K562 (cell line): ENCODE results near the gene SFXN2. TPM values are rescaled to one million over a fixed set of nuclear protein-coding genes. Genes with fewer than 3 reads are reported as not detected.

Experiments
- BCL6 ChIP-seq: fragments of 250-450 bp; sonication (Bioruptor Pico); IDR thresholded peaks from 2 replicates; pipeline ENCODE4 v1.4.0; 2020
- C11orf30 ChIP-seq: fragments of 450-650 bp; IDR thresholded peaks from 2 replicates; pipeline ENCODE4 v1.6.1; 2016; ENCODE audit warnings: low read depth, mild to moderate bottlenecking
- FOXK2 ChIP-seq, 2 experiments: fragments of 450-650 bp; IDR thresholded peaks in 1 of 2; conservative IDR thresholded peaks in 1 of 2; 2 replicates each; pipeline ENCODE4 v1.6.1; 2016; ENCODE audit warnings: low read depth in 2 of 2, mild to moderate bottlenecking in 1 of 2
- FOXP1 ChIP-seq: sonication (generic); formaldehyde crosslinking; IDR thresholded peaks from 2 replicates; pipeline ENCODE4 v1.8.0; 2022; ENCODE audit warnings: mild to moderate bottlenecking, missing genetic modification reagents
- GABPA ChIP-seq: fragments of 200-800 bp; sonication (Bioruptor generic); conservative IDR thresholded peaks from 2 replicates; pipeline ENCODE4 v1.6.1; 2016; ENCODE audit warnings: low read depth, missing genetic modification characterization, missing compliant biosample characterization
- HDAC1 ChIP-seq, 2 experiments: fragments of 450-650 bp; IDR thresholded peaks; 2 replicates each; pipeline ENCODE4 v1.6.1; 2016 to 2017; ENCODE audit warnings: inconsistent platforms in 1 of 2, mild to moderate bottlenecking in 1 of 2, moderate library complexity in 1 of 2
- HDAC3 ChIP-seq: fragments of 450-650 bp; IDR thresholded peaks from 2 replicates; pipeline ENCODE4 v1.6.1; 2018; ENCODE audit warnings: borderline replicate concordance, mild to moderate bottlenecking, moderate library complexity; ENCODE audit not compliant: partially characterized antibody
- HDGF ChIP-seq: fragments of 450-650 bp; IDR thresholded peaks from 2 replicates; pipeline ENCODE4 v1.6.1; 2016
- SMARCA4 ChIP-seq: fragments of 450-650 bp; IDR thresholded peaks from 2 replicates; pipeline ENCODE4 v1.6.1; 2016
- STAT5A ChIP-seq: IDR thresholded peaks from 2 replicates; pipeline ENCODE4 v1.6.1; 2012; ENCODE audit warnings: low read length, inconsistent platforms, borderline replicate concordance
- XRCC3 ChIP-seq: fragments of 450-650 bp; IDR thresholded peaks from 2 replicates; pipeline ENCODE4 v1.6.1; 2017; ENCODE audit warnings: mild to moderate bottlenecking, moderate library complexity
- ZNF133 ChIP-seq: fragments of 250-450 bp; sonication (Bioruptor Pico); IDR thresholded peaks from 2 replicates; pipeline ENCODE4 v1.4.0; 2020; ENCODE audit warnings: mild to moderate bottlenecking
- ZNF23 ChIP-seq: fragments of 250-450 bp; sonication (Bioruptor Pico); IDR thresholded peaks from 2 replicates; pipeline ENCODE4 v1.4.0; 2020; ENCODE audit warnings: mild to moderate bottlenecking
- ZNF324 ChIP-seq: fragments of 250-450 bp; sonication (Bioruptor Pico); IDR thresholded peaks from 2 replicates; pipeline ENCODE4 v1.4.0; 2020; ENCODE audit warnings: mild to moderate bottlenecking
- ZNF436 ChIP-seq: fragments of 250-450, 450-650 bp; sonication (Bioruptor Pico); formaldehyde crosslinking; IDR thresholded peaks from 2 replicates; pipeline ENCODE4 v1.7.0; 2020; ENCODE audit warnings: mild to moderate bottlenecking
- ZNF584 ChIP-seq: fragments of 200-800 bp; sonication (Bioruptor generic); IDR thresholded peaks from 2 replicates; pipeline ENCODE4 v1.6.1; 2016; ENCODE audit warnings: low read depth, mild to moderate bottlenecking, missing genetic modification characterization, missing compliant biosample characterization
- polyA plus RNA-seq, 8 experiments: library from polyadenylated mRNA; depleted of rRNA in 4 of 8; stranded (reverse) in 5 of 8; unstranded in 3 of 8; fragments of >200 nt; fragmentation: Nextera tagmentation in 2 of 8; fragmentation: Illumina TruSeq in 1 of 8; extraction: Ambion mirVana in 2 of 8; extraction: Trizol in 1 of 8; gene quantifications; 2 replicates each; pipeline versions ENCODE4 v1.2.1 to v1.2.3, GENCODE V29; 2011 to 2014; ENCODE audit warnings: inconsistent platforms in 1 of 8, missing spikeins in 1 of 8
- total RNA-seq, 7 experiments: library from RNA; depleted of rRNA in 6 of 7; stranded (reverse); fragments of >200 nt in 6 of 7; fragmentation: Illumina TruSeq in 2 of 7; extraction: Trizol in 2 of 7; gene quantifications; 2 replicates each; pipeline versions ENCODE4 v1.2.1 to v1.2.3, GENCODE V29; 2011 to 2021; ENCODE audit warnings: low replicate concordance in 1 of 7
- TF ChIP-seq, protein P1 (sequence below): fragments of 450-650 bp; conservative IDR thresholded peaks from 2 replicates; pipeline ENCODE4 v1.6.1; 2016; ENCODE audit warnings: missing genetic modification characterization, low read depth, mild to moderate bottlenecking, missing compliant biosample characterization, moderate library complexity
- TF ChIP-seq, protein P2 (sequence below): sonication (generic); formaldehyde crosslinking; IDR thresholded peaks from 2 replicates; pipeline ENCODE4 v1.8.0; 2023; ENCODE audit warnings: mild to moderate bottlenecking, missing genetic modification reagents

Gene SFXN2
- total and polyA plus RNA-seq, 9 of the 15 experiments (the other 6 are each of a cell fraction or from before 2014, with no cell fraction given) = 7.3 to 23.8 (median 15.7) TPM

DNA sequence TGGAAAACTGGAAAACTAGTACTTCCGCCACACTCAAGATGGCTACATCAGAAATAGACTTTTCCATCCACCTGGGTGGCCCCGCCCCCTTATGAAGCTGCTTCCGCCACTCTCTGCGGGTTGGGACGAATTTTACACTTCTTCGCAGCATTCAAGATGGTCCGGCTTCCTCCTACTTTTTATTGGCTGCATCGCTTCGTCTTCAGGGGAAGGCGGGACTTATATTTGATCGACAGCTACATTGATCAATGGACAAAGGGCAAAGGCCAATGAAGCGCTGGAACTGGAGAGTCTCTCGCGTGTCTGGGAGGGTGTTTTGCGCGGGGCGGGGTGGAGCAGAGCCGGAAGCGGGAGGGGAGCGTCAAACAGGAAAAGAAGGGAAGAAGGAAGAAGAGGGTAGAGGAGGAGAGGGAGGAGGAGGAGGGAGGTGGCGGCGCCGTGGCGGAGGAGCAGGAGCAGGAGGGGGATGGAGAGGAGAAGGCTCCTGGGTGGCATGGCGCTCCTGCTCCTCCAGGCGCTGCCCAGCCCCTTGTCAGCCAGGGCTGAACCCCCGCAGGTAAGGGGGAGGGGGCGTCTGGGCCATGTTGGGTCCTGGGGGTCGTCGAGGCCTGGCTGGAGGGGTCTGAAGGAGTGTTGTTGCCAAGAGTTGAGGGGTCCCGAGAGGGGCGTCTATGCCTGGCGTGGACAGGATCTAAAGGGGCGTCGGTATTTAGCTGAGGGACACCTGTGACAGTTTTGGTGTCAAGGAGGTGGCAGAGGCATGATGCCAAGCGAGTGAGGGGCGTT, 29.3 kb downstream of the SFXN2 start, which contains the start of gene WBP1L (continued):
- TF ChIP-seq HDAC3 (no peak), HDGF (no peak), ZNF584 (no peak), ZNF23 (CRISPR knock-in tag) (no peak), STAT5A (0 out of 2 replicates have a peak, but pooled peaks have one; percentile 11), SMARCA4 (no peak), HDAC1 (IDR thresholded peaks at IDR 0.05) (0 out of 4 replicates have a peak, but pooled peaks of 1 of the 2 experiments have one; percentile 73), ZNF133 (no peak), BCL6 (CRISPR knock-in tag) (no peak), ZNF436 (CRISPR knock-in tag) (no peak), C11orf30 (no peak), FOXK2 (conservative IDR thresholded peaks at IDR 0.05 in 1 of 2, IDR thresholded peaks at IDR 0.05 in 1 of 2; ENCODE audit: low read depth in 2 of 2) (peak in 1 of 2 experiments; percentile 59; a peak in 1 of 4 replicates), ZNF324 (CRISPR knock-in tag) (no peak), GABPA (tag) (peak; percentile 94), FOXP1 (no peak), XRCC3 (no peak)
- TF ChIP-seq, protein P1, sequence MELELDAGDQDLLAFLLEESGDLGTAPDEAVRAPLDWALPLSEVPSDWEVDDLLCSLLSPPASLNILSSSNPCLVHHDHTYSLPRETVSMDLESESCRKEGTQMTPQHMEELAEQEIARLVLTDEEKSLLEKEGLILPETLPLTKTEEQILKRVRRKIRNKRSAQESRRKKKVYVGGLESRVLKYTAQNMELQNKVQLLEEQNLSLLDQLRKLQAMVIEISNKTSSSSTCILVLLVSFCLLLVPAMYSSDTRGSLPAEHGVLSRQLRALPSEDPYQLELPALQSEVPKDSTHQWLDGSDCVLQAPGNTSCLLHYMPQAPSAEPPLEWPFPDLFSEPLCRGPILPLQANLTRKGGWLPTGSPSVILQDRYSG (tag) = no peak
- TF ChIP-seq, protein P2, sequence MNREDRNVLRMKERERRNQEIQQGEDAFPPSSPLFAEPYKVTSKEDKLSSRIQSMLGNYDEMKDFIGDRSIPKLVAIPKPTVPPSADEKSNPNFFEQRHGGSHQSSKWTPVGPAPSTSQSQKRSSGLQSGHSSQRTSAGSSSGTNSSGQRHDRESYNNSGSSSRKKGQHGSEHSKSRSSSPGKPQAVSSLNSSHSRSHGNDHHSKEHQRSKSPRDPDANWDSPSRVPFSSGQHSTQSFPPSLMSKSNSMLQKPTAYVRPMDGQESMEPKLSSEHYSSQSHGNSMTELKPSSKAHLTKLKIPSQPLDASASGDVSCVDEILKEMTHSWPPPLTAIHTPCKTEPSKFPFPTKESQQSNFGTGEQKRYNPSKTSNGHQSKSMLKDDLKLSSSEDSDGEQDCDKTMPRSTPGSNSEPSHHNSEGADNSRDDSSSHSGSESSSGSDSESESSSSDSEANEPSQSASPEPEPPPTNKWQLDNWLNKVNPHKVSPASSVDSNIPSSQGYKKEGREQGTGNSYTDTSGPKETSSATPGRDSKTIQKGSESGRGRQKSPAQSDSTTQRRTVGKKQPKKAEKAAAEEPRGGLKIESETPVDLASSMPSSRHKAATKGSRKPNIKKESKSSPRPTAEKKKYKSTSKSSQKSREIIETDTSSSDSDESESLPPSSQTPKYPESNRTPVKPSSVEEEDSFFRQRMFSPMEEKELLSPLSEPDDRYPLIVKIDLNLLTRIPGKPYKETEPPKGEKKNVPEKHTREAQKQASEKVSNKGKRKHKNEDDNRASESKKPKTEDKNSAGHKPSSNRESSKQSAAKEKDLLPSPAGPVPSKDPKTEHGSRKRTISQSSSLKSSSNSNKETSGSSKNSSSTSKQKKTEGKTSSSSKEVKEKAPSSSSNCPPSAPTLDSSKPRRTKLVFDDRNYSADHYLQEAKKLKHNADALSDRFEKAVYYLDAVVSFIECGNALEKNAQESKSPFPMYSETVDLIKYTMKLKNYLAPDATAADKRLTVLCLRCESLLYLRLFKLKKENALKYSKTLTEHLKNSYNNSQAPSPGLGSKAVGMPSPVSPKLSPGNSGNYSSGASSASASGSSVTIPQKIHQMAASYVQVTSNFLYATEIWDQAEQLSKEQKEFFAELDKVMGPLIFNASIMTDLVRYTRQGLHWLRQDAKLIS (CRISPR knock-in tag) = no peak
